ENCODE measurements around the gene LYG1. TPM values are rescaled to one million over a fixed set of nuclear protein-coding genes. Genes with fewer than 3 reads are reported as not detected.

Gene LYG1
- total and polyA plus RNA-seq, 2 donors (not counting 1 experiment from before 2014, with no cell fraction given): 0.44 to 0.50 TPM

GRCh38 chr2:99249951-99250350 lies 51.0 kb downstream of the LYG1 start:
- H3K4me1 ChIP-seq (ENCODE audit: control insufficient read depth, extremely low read depth, insufficient read depth, low read length): no peaks in the 10 kb centered on the region
- no peak overlapping the region for H3K9ac ChIP-seq (ENCODE audit: insufficient read depth, low read length)
- H3K27ac ChIP-seq (ENCODE audit: insufficient read depth, low read length): no peak overlapping the region
- H3K9me3 ChIP-seq (ENCODE audit: control insufficient read depth, insufficient read depth, low read depth, low read length): no peaks in the 10 kb centered on the region
- H3K79me2 ChIP-seq (ENCODE audit: control insufficient read depth, insufficient read depth, low read length): no peaks in the 10 kb centered on the region
- no peaks in the 10 kb centered on the region for H4K20me1 ChIP-seq (ENCODE audit: control insufficient read depth, extremely low read depth, insufficient read depth, low read length)
- H2AFZ ChIP-seq (ENCODE audit: low read length): no peak overlapping the region
- H3K36me3 ChIP-seq (ENCODE audit: control insufficient read depth, insufficient read depth, low read length): no peaks in the 10 kb centered on the region
- no peak overlapping the region for H3K4me2 ChIP-seq (ENCODE audit: extremely low read depth, insufficient read depth, low read length)
- TF ChIP-seq EZH2 (IDR thresholded peaks at IDR 0.05; ENCODE audit: low read length, missing control alignments) (no peak), CTCF (conservative IDR thresholded peaks at IDR 0.05 in 1 of 2, IDR thresholded peaks at IDR 0.05 in 1 of 2; ENCODE audit: low read depth in 1 of 2, low read length in 2 of 2) (no peak)
- no peak for DNase-seq (ENCODE audit: low read depth in 2 of 2)
- no peaks in the 10 kb centered on the region for H3K27me3 ChIP-seq (ENCODE audit: control insufficient read depth, insufficient read depth, low read length)
- no peak overlapping the region for H3K4me3 ChIP-seq (replicated peaks in 1 of 4; ENCODE audit: control extremely low read depth in 1 of 4, insufficient read depth in 1 of 4, low read depth in 3 of 4, low read length in 4 of 4)

- no peaks in the 10 kb centered on the region for H3K27me3 ChIP-seq (ENCODE audit: control insufficient read depth, insufficient read depth, low read length)
- H3K4me1 ChIP-seq (ENCODE audit: control insufficient read depth, extremely low read depth, insufficient read depth, low read length): no peaks in the 10 kb centered on the region
- H3K9ac ChIP-seq (ENCODE audit: insufficient read depth, low read length): no peak overlapping the region
- DNase-seq (ENCODE audit: low read depth in 2 of 2): no peak
- H3K4me3 ChIP-seq (replicated peaks in 1 of 4; ENCODE audit: control extremely low read depth in 1 of 4, insufficient read depth in 1 of 4, low read depth in 3 of 4, low read length in 4 of 4): no peak overlapping the region
- no peak for TF ChIP-seq CTCF (conservative IDR thresholded peaks at IDR 0.05 in 1 of 2, IDR thresholded peaks at IDR 0.05 in 1 of 2; ENCODE audit: low read depth in 1 of 2, low read length in 2 of 2)
- TF ChIP-seq EZH2 (IDR thresholded peaks at IDR 0.05; ENCODE audit: low read length, missing control alignments): no peak
- no peak overlapping the region for H2AFZ ChIP-seq (ENCODE audit: low read length)
- H3K79me2 ChIP-seq (ENCODE audit: control insufficient read depth, insufficient read depth, low read length): no peaks in the 10 kb centered on the region
- no peaks in the 10 kb centered on the region for H4K20me1 ChIP-seq (ENCODE audit: control insufficient read depth, extremely low read depth, insufficient read depth, low read length)
- H3K36me3 ChIP-seq (ENCODE audit: control insufficient read depth, insufficient read depth, low read length): no peaks in the 10 kb centered on the region
- H3K9me3 ChIP-seq (ENCODE audit: control insufficient read depth, insufficient read depth, low read depth, low read length): no peaks in the 10 kb centered on the region
- no peak overlapping the region for H3K27ac ChIP-seq (ENCODE audit: insufficient read depth, low read length)
- no peak overlapping the region for H3K4me2 ChIP-seq (ENCODE audit: extremely low read depth, insufficient read depth, low read length)
Measured at GRCh38 chr2:99242151-99242550, 58.8 kb downstream of the LYG1 start.

GRCh38 chr2:99240431-99240830 lies 60.6 kb downstream of the LYG1 start:
- Histone ChIP-seq H3K4me2 (ENCODE audit: extremely low read depth, insufficient read depth, low read length) (no peak overlapping the region), H2AFZ (ENCODE audit: low read length) (no peak overlapping the region), H3K36me3 (ENCODE audit: control insufficient read depth, insufficient read depth, low read length) (no peaks in the 10 kb centered on the region), H3K9ac (ENCODE audit: insufficient read depth, low read length) (no peak overlapping the region), H3K9me3 (ENCODE audit: control insufficient read depth, insufficient read depth, low read depth, low read length) (no peaks in the 10 kb centered on the region), H4K20me1 (ENCODE audit: control insufficient read depth, extremely low read depth, insufficient read depth, low read length) (no peaks in the 10 kb centered on the region), H3K27ac (ENCODE audit: insufficient read depth, low read length) (no peak overlapping the region), H3K4me3 (replicated peaks in 1 of 4; ENCODE audit: control extremely low read depth in 1 of 4, insufficient read depth in 1 of 4, low read depth in 3 of 4, low read length in 4 of 4) (no peak overlapping the region), H3K79me2 (ENCODE audit: control insufficient read depth, insufficient read depth, low read length) (no peaks in the 10 kb centered on the region), H3K4me1 (ENCODE audit: control insufficient read depth, extremely low read depth, insufficient read depth, low read length) (no peaks in the 10 kb centered on the region), H3K27me3 (ENCODE audit: control insufficient read depth, insufficient read depth, low read length) (no peaks in the 10 kb centered on the region)
- no peak for DNase-seq (ENCODE audit: low read depth in 2 of 2)
- no peak for TF ChIP-seq EZH2 (IDR thresholded peaks at IDR 0.05; ENCODE audit: low read length, missing control alignments)
- TF ChIP-seq CTCF (conservative IDR thresholded peaks at IDR 0.05 in 1 of 2, IDR thresholded peaks at IDR 0.05 in 1 of 2; ENCODE audit: low read depth in 1 of 2, low read length in 2 of 2): no peak
